Myometrial cell (primary cell): ENCODE measurements around the gene SIPA1. TPM values are rescaled to one million over a fixed set of nuclear protein-coding genes. Genes with fewer than 3 reads are reported as not detected.

Experiments
- total RNA-seq: library from RNA; depleted of rRNA; stranded (reverse); fragments of >200 nt; gene quantifications from 2 replicates; pipeline ENCODE4 v1.2.3, GENCODE V29; 2015

Gene SIPA1, protein sequence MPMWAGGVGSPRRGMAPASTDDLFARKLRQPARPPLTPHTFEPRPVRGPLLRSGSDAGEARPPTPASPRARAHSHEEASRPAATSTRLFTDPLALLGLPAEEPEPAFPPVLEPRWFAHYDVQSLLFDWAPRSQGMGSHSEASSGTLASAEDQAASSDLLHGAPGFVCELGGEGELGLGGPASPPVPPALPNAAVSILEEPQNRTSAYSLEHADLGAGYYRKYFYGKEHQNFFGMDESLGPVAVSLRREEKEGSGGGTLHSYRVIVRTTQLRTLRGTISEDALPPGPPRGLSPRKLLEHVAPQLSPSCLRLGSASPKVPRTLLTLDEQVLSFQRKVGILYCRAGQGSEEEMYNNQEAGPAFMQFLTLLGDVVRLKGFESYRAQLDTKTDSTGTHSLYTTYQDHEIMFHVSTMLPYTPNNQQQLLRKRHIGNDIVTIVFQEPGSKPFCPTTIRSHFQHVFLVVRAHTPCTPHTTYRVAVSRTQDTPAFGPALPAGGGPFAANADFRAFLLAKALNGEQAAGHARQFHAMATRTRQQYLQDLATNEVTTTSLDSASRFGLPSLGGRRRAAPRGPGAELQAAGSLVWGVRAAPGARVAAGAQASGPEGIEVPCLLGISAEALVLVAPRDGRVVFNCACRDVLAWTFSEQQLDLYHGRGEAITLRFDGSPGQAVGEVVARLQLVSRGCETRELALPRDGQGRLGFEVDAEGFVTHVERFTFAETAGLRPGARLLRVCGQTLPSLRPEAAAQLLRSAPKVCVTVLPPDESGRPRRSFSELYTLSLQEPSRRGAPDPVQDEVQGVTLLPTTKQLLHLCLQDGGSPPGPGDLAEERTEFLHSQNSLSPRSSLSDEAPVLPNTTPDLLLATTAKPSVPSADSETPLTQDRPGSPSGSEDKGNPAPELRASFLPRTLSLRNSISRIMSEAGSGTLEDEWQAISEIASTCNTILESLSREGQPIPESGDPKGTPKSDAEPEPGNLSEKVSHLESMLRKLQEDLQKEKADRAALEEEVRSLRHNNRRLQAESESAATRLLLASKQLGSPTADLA
- 34.9 and 42.1 TPM in 2 replicates for total RNA-seq

GRCh38 chr11:65637794-65638419, at the start of gene SIPA1:
Gene SIPA1 (plus strand): TSS chr11:65638101. CDS start chr11:65640922, 2,821 bp downstream.

GRCh38 chr11:65595543-65596281, 42.2 kb upstream of the SIPA1 start, which contains the start of gene KCNK7:
Gene KCNK7 (minus strand): TSS chr11:65595800. CDS start chr11:65595772, 28 bp downstream.

GRCh38 chr11:65615229-65615949, 22.5 kb upstream of the SIPA1 start, which contains the start of gene PCNX3:
Gene PCNX3 (plus strand): TSS chr11:65615776. CDS start chr11:65616312, 536 bp downstream.

DNA sequence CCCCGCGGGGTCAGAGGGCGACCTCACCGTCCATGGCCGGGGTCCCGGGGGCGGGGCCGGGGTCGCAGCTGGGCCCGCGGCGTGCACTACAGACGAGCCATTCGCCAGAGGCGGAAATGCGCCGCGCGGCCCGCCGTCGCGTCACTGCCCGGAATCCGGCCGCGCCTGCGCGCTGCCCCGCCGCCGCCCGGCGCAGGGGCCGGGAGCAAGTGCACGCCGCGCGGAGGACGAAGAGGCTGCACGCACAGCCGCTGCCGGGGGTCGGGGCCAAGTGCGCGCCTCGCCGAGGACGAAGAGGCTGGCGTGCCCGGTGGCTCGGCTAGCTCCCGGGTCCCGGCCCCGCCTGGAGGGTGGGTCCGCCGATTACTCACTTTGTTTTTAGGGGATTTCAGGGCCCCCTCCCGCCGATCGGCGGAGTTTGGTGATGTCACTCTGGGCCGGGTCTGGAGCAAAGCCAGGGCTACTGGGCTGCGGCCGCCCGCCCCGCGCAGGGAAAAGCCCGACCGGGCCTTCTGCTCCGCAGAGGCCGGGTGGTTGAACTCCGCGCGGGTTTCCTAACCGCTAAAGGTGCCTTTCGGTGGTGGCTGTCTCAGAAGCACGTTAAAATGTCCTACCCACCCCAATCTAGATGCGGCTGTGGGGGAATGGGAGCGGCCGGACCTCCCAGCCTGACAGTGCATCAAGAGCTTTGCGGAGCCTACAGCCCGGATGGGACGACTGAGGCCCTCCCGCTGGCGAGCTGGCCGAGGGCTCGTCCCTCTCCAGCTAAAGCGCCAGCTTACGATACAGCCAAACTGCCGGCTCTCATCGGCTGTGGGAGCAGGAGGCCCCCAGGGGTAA, 25.1 kb downstream of the SIPA1 start, which contains the start of gene RELA:
TSS of gene RELA (minus strand) at position 118 of the 840 bp plus-strand sequence. CDS start at position 34, 84 bp downstream.

Other genes with a start within 250 kb of the SIPA1 start
- gene NEAT1, start 215.3 kb upstream of the SIPA1 start, total RNA-seq: 9.2 and 10.8 TPM in 2 replicates
- gene MALAT1, start 139.1 kb upstream of the SIPA1 start, total RNA-seq: 582 and 817 TPM in 2 replicates
- 142 and 159 TPM in 2 replicates for gene SCYL1, start 113.0 kb upstream of the SIPA1 start, total RNA-seq
- 58.7 and 68.9 TPM in 2 replicates for gene LTBP3, start 79.7 kb upstream of the SIPA1 start, total RNA-seq
- 72.9 and 80.5 TPM in 2 replicates for gene ZNRD2, start 67.6 kb upstream of the SIPA1 start, total RNA-seq
- gene FAM89B, start 65.6 kb upstream of the SIPA1 start, total RNA-seq: 30.1 and 33.7 TPM in 2 replicates
- 60.0 and 65.9 TPM in 2 replicates for gene EHBP1L1, start 62.0 kb upstream of the SIPA1 start, total RNA-seq
- not detected in 2 replicates for gene KCNK7, start 42.3 kb upstream of the SIPA1 start, total RNA-seq
- gene MAP3K11, start 23.9 kb upstream of the SIPA1 start, total RNA-seq: 32.8 and 44.4 TPM in 2 replicates
- gene PCNX3, start 22.3 kb upstream of the SIPA1 start, total RNA-seq: 33.3 and 36.0 TPM in 2 replicates
- 28.8 and 37.6 TPM in 2 replicates for gene RELA, start 24.8 kb downstream of the SIPA1 start, total RNA-seq
- 27.1 and 34.3 TPM in 2 replicates for gene KAT5, start 74.2 kb downstream of the SIPA1 start, total RNA-seq
- 81.2 and 103 TPM in 2 replicates for gene RNASEH2C, start 82.7 kb downstream of the SIPA1 start, total RNA-seq
- 6.2 and 8.9 TPM in 2 replicates for gene AP5B1, start 142.9 kb downstream of the SIPA1 start, total RNA-seq
- not detected in 2 replicates for gene OVOL1, start 149.0 kb downstream of the SIPA1 start, total RNA-seq
- 0.58 and 1.1 TPM in 2 replicates for gene SNX32, start 195.9 kb downstream of the SIPA1 start, total RNA-seq
- 1,937 and 2,041 TPM in 2 replicates for gene CFL1, start 220.1 kb downstream of the SIPA1 start, total RNA-seq
- gene MUS81, start 222.3 kb downstream of the SIPA1 start, total RNA-seq: 30.7 and 40.1 TPM in 2 replicates
- gene EFEMP2, start 234.7 kb downstream of the SIPA1 start, total RNA-seq: 140 and 198 TPM in 2 replicates
- gene CTSW, start 241.7 kb downstream of the SIPA1 start, total RNA-seq: 0.71 TPM in 1 of 2 replicates, not detected in the other